Gastroesophageal sphincter (tissue), 3 donors: ENCODE results near the gene PIAS1.

ENCODE experiments used
- CTCF ChIP-seq, 4 experiments: fragments of 200-600 bp in 2 of 4; fragments of 450-650 bp in 2 of 4; sonication (generic) in 1 of 4; IDR thresholded peaks; one replicate each; pipeline ENCODE4 v1.5.1; 2017 to 2019; ENCODE audit warnings: antibody characterized with exemption in 4 of 4, mild to moderate bottlenecking in 2 of 4, moderate library complexity in 2 of 4
- EP300 ChIP-seq: sonication (generic); formaldehyde crosslinking; IDR thresholded peaks from one replicate; pipeline ENCODE4 v1.6.1; 2017; ENCODE audit warnings: antibody characterized with exemption, mild to moderate bottlenecking
- POLR2AphosphoS5 ChIP-seq: sonication (generic); formaldehyde crosslinking; IDR thresholded peaks from one replicate; pipeline ENCODE4 v1.6.1; 2017; ENCODE audit warnings: antibody characterized with exemption

DNA sequence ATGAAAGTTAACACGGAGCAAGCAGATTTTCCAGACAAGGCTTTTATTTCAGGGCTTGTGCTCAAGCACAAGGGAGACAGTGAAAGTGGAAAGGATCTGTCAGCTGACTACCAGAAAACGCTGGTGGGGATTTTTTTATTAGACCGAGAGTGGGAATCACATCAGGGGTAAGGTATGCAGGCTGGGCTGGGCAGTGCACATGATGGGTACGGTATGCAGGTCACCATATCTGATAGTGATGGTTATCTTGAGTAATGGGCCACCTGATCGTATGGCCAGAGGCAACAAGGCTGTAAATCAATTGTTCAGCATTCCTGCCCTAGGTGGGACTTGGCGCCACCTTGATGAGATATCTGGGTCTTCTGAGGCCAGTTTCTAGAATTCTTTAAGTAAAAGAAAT is 36.9 kb upstream of the PIAS1 start:
- no peak for TF ChIP-seq POLR2AphosphoS5
- no peak for TF ChIP-seq CTCF (IDR thresholded peaks at IDR 0.05)
- no peak for TF ChIP-seq EP300
